ENCODE measurements around the gene ZSCAN12.

ZSCAN12 gene

GRCh38 chr6:28371706-28372451 is 27.7 kb downstream of the ZSCAN12 start:
- Histone ChIP-seq H3K4me2 (no peak overlapping the region), H3K27ac (no peak overlapping the region), H3K79me2 (ENCODE audit: insufficient read depth, low read depth) (no peaks in the 10 kb centered on the region), H2AFZ (ENCODE audit: low read depth) (no peak overlapping the region), H3K27me3 (ENCODE audit: insufficient read depth, low read depth) (no peaks in the 10 kb centered on the region), H3K4me1 (ENCODE audit: low read depth, poor library complexity, severe bottlenecking) (no peaks in the 10 kb centered on the region), H3K4me3 (IDR thresholded peaks at IDR 0.05; ENCODE audit: insufficient read depth, low read depth, low read length) (no peak overlapping the region), H3K9ac (no peak overlapping the region), H4K20me1 (ENCODE audit: insufficient read depth) (no peaks in the 10 kb centered on the region), H3K36me3 (ENCODE audit: insufficient read depth) (no peaks in the 10 kb centered on the region)
- TF ChIP-seq, protein P1, sequence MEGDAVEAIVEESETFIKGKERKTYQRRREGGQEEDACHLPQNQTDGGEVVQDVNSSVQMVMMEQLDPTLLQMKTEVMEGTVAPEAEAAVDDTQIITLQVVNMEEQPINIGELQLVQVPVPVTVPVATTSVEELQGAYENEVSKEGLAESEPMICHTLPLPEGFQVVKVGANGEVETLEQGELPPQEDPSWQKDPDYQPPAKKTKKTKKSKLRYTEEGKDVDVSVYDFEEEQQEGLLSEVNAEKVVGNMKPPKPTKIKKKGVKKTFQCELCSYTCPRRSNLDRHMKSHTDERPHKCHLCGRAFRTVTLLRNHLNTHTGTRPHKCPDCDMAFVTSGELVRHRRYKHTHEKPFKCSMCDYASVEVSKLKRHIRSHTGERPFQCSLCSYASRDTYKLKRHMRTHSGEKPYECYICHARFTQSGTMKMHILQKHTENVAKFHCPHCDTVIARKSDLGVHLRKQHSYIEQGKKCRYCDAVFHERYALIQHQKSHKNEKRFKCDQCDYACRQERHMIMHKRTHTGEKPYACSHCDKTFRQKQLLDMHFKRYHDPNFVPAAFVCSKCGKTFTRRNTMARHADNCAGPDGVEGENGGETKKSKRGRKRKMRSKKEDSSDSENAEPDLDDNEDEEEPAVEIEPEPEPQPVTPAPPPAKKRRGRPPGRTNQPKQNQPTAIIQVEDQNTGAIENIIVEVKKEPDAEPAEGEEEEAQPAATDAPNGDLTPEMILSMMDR (conservative IDR thresholded peaks at IDR 0.05; ENCODE audit: low read depth, low read length) = no peak

- H3K4me2 ChIP-seq = no peak overlapping the region
- no peaks in the 10 kb centered on the region for H3K27me3 ChIP-seq (ENCODE audit: insufficient read depth, low read depth)
- H3K79me2 ChIP-seq (ENCODE audit: insufficient read depth, low read depth) = no peaks in the 10 kb centered on the region
- H3K4me3 ChIP-seq (IDR thresholded peaks at IDR 0.05; ENCODE audit: insufficient read depth, low read depth, low read length) = no peak overlapping the region
- no peaks in the 10 kb centered on the region for H3K36me3 ChIP-seq (ENCODE audit: insufficient read depth)
- TF ChIP-seq, protein P1 (conservative IDR thresholded peaks at IDR 0.05; ENCODE audit: low read depth, low read length) = no peak
- H3K4me1 ChIP-seq (ENCODE audit: low read depth, poor library complexity, severe bottlenecking) = no peaks in the 10 kb centered on the region
- no peak overlapping the region for H2AFZ ChIP-seq (ENCODE audit: low read depth)
- no peaks in the 10 kb centered on the region for H4K20me1 ChIP-seq (ENCODE audit: insufficient read depth)
- H3K9ac ChIP-seq = no peak overlapping the region
- no peak overlapping the region for H3K27ac ChIP-seq
Observed at GRCh38 chr6:28371280-28371679, 28.3 kb downstream of the ZSCAN12 start.

DNA sequence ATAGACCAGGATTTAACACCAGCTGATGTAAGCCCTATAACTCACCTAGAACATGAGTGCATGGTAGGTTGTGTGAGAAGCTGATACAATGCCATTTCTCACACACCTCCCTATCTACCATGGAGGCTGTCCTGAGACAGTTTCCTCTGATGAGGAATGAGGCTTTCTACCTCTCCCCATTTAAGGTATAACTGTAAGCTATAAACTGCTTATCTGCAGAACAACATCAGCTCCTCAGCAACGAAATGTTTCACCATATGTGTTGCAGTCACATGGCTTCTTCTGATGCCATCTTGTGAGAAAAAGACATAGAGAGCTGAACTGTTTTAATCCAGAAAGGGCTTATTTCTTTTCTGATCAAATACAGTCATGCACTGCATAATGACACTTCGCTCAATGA is 29.1 kb downstream of the ZSCAN12 start:
- Histone ChIP-seq H2AFZ (ENCODE audit: low read depth) (no peak overlapping the region), H3K4me3 (IDR thresholded peaks at IDR 0.05; ENCODE audit: insufficient read depth, low read depth, low read length) (no peak overlapping the region), H3K27ac (no peak overlapping the region), H3K27me3 (ENCODE audit: insufficient read depth, low read depth) (no peaks in the 10 kb centered on the region), H3K4me2 (no peak overlapping the region), H3K9ac (no peak overlapping the region), H3K4me1 (ENCODE audit: low read depth, poor library complexity, severe bottlenecking) (no peaks in the 10 kb centered on the region), H4K20me1 (ENCODE audit: insufficient read depth) (no peaks in the 10 kb centered on the region), H3K79me2 (ENCODE audit: insufficient read depth, low read depth) (no peaks in the 10 kb centered on the region), H3K36me3 (ENCODE audit: insufficient read depth) (no peaks in the 10 kb centered on the region)
- TF ChIP-seq, protein P1 (conservative IDR thresholded peaks at IDR 0.05; ENCODE audit: low read depth, low read length) = no peak

DNA sequence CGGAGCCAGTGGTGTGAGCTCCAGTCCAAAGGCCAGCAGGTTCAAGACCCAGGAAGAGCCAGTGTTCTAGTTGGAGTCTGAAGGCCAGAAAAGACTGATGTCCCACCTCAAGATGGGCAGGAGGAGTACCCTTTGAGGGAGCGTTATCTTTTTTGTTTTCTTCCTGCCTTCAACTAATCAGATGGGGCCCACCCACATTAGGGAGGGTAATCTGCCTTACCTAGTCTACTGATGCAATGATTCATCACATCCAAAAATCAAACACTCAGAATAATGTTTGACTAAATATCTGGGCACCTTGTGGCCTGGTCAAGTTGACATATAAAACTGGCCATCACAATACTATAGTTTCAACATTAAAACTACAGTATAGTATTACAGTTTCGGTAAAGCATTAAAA is 30.1 kb downstream of the ZSCAN12 start:
- H3K4me3 ChIP-seq (IDR thresholded peaks at IDR 0.05; ENCODE audit: insufficient read depth, low read depth, low read length) = no peak overlapping the region
- H3K36me3 ChIP-seq (ENCODE audit: insufficient read depth) = no peaks in the 10 kb centered on the region
- no peaks in the 10 kb centered on the region for H3K79me2 ChIP-seq (ENCODE audit: insufficient read depth, low read depth)
- no peaks in the 10 kb centered on the region for H3K27me3 ChIP-seq (ENCODE audit: insufficient read depth, low read depth)
- no peaks in the 10 kb centered on the region for H3K4me1 ChIP-seq (ENCODE audit: low read depth, poor library complexity, severe bottlenecking)
- no peaks in the 10 kb centered on the region for H4K20me1 ChIP-seq (ENCODE audit: insufficient read depth)
- H3K27ac ChIP-seq = no peak overlapping the region
- no peak overlapping the region for H3K4me2 ChIP-seq
- TF ChIP-seq, protein P1 (conservative IDR thresholded peaks at IDR 0.05; ENCODE audit: low read depth, low read length) = no peak
- no peak overlapping the region for H2AFZ ChIP-seq (ENCODE audit: low read depth)
- H3K9ac ChIP-seq = no peak overlapping the region

All from KMS-11 (cell line).